ENCODE measurements around the gene ITPKB.
"Not testable (repeated sequence)": the region's sequence is repeated elsewhere in the genome, so short reads cannot be mapped to it uniquely, and the experiment has no call there.

Gene ITPKB

DNA sequence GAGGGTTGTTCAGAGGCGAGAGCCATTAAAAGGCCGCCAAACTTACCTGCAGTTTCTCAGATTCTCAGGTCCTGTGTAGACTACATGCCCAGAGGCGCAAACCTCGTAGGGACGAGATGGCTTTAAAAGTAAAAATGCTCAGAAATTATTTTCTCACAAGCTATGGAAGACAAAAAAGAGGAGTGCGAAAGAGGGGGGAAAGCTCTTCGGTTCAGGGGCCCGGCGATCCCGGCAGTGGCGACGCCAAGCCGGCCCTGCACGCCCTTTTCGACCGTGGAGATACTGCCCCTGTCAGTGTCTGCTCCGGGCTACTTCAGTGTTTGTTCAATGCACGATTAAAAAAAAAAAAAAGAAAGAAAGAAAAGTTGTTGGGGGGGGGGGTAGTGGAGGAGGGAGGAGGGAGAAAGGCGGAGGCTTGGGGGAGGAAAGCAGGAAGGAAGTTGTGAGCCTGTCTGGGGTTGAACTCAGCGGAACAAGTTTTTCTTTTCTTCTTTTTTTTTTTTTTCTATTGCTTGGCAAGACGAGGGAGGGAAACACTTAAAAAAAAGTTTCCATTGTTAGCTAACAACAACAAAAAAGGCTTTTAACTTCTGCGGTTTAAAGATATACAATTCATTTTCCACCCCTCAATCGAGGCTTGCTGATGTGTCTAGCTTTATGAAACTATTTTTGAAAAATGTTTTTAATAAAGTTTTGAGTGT, at the start of gene ITPKB:
TSS of gene ITPKB (minus strand) at position 288 of the 701 bp plus-strand sequence. CDS start 1,824 bp downstream, outside the sequence.
- DNase-seq, result peak; percentile 83

DNA sequence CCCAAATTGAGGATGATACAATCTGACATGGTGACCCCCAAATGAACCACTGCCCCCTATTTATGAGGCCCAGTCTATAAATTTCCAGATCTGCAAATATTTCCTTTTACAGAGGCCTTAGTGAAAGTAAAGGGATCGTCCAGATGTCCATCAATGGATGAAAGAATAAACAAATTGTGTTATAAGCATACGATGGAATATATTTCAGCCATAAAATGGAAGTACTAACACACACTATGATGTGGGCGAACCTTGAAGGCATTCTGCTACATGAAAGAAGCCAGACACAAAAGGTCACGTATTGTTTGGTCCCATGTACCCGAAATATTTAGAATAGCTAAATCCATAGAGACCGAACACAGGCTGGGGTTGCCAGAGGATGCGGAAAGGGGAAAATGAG, 48.6 kb upstream of the ITPKB start:
- DNase-seq, result no peak

DNA sequence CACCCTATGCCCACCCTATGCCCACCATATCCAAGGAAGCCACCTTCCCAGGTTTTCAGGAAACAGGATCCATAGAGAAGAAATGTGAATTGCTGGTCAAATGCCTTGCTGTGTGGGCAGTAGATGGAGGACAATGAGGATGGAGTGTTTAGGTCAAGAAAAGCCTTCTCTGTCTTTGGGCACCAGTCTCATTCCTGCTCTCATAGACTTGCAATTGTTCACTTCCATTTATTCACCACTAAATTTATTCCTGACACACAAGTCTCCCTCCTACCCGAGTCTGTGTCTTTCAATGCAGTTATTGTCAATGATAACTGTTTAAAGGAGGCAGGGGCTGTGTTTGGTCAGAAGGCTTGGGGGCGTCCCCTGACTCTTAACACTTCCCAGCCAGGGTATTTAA, 48.0 kb upstream of the ITPKB start:
- DNase-seq, result no peak

- DNase-seq, result no peak
Observed at GRCh38 chr1:226786550-226786949, 47.5 kb upstream of the ITPKB start.

DNA sequence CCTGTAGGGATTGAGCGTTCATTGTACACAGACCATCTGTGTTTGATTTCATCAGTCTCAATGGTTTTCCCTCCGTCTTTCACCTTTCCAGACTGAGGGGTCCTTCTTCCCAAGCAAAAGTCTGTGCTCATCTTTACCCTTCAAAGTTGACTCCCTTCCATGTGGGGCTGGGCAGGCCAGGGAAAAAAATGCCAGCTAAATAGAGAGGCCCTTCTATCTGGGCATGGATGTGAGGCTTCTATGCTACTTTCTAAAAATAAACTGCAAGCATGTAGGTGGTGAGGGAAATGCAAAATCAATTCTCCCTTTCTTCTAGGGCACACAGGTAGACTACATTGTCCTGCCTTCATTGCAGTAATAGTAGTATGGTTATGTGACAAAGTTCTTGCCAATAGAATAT, 46.7 kb upstream of the ITPKB start:
- no peak for DNase-seq

DNA sequence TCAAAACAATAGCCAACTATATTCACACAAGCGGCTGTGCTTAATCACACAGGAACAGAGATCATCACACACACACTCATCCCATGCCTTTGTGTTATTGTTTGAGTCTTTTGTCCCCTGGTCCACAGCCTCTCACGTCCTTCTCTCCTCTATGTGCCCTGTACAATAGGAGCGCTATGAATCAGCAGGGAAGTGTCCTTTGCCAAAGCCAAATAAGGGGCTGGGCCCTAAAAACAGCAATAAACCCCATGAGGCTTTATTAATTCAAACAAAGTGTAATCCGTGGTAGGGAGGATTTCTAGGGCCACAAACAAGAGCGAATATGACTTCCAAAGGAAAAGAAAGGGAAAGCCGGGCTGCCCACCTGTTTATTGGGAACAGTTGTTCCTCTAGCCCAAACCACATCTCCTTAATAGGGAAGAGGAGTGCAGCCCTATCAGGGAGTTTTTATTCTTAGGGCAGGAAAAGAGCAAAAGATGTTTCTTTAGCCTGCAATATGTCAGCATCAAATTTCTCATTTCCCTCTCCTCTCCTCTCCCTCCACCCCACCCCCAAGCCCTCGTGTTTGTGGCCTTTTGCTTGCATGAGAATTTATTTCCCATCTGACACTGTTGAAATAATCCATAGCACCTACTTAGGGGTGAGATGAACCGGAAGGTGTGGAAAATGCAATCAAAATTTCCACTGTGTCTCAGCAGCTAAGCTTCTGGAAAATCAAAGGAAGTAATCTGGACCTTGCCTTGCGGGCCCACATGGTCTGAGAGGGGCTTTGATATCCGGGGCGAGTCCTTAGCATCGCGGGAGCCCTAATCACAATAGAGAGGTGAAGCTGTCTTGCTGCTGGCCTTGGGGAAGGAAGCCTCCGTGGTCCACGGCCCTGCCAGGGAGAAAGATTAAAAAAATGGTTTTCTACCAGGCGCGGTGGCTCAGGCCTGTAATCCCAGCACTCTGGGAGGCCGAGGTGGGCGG, 45.3 kb upstream of the ITPKB start:
- DNase-seq, result no peak

DNA sequence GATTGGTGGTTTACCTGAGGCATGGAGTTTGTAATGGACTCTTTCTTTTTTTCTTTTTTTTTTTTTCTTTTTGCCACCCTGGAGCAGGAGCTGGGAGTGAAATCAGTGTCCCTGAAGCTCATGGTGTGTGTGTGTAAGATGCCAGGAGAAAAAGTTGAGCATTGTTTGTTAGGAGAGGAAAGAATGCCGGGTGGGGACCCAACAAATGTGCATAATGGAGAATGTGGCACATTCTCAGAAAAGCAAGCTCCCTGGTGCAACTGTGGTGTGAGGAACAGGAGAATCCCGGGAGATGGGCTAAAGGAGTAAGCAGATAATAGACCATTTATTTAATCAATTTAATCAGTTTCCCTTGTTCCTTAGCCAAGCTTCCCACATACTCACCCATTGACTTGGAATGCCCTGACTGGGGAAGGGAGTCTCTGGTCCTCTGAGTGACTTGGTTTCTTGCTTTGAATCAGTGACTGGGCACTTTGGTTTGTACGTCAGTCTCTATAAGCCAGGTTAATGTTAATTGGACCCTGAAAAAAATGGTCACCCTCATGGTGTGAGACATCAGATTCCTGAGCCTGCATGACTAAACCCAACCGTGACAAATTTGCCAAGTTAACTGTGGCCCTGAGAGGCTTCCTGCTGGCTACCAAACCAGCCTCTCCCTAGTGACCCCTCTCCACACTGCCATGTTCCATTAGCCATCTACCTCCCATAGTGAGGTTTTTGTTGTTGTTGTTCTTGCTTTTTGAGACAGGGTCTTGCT, 43.9 kb upstream of the ITPKB start:
- no peak for DNase-seq

GRCh38 chr1:226781937-226782609, 43.0 kb upstream of the ITPKB start:
- no peak for DNase-seq

- no peak for DNase-seq
Observed at GRCh38 chr1:226779561-226779960, 40.5 kb upstream of the ITPKB start.

- DNase-seq, result no peak
Observed at GRCh38 chr1:226778657-226779058, 39.6 kb upstream of the ITPKB start.

- DNase-seq, result no peak
Observed at GRCh38 chr1:226776975-226777374, 37.9 kb upstream of the ITPKB start.

DNA sequence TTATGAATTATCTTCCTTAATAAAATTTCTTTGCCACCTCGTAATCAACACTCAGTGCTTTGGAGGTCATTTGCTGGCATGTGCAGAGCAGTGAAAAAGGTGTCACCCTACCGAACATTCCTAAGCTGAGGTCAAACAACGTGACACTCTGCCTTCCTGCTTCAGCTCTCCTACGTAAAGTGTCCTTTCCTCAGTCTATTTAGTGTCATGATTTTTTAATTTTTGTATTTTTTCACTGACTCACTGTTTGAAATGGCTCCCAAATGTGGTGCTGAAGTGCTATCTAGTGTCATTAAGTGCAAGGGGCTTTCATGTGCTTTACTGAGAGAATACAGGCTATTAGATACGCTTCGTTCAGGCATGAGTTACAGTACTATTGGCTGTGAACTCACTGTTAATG, 37.0 kb upstream of the ITPKB start:
- DNase-seq, result no peak

- no peak for DNase-seq
Observed at GRCh38 chr1:226772446-226773139, 33.5 kb upstream of the ITPKB start.

GRCh38 chr1:226767170-226767569, 28.1 kb upstream of the ITPKB start:
- not testable (repeated sequence) for DNase-seq

DNA sequence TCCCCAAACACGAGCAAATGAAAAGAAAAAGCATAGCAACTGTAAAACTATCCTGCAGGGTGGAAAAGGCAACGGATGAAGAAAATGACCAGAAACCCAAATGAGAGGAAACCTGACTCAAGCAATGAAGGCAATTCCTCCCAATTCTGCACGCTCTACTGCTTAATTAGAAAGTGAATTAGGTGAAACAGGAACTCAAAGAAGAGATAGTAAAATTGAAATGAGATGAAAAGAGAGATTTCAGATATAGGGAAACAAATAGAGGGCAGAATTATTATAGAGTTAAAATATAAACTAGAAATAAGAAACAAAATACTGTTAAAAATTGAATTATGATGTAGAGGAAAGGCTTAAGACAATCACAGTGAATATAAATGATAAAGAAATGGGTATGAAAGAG, 27.5 kb upstream of the ITPKB start:
- DNase-seq, result no peak

GRCh38 chr1:226764533-226764932, 25.5 kb upstream of the ITPKB start:
- no peak for DNase-seq

DNA sequence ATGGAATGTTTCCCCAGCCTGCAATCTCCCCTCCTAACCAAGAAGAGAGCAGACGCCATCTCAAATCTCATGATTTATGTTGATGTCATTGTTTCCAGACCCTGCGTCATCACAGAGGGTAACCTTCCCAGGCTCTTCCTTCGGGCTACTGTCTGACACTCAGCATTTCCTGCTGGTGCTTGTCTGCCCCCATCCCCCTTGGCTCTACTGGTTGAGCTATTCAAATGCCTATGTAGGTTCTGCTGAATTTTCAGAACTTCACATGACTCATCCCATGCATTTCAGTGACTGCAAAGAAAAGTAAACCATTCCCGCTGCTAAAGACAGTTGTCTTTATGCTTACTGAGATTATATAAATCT, 24.8 kb upstream of the ITPKB start:
- peak; percentile 66 for DNase-seq

GRCh38 chr1:226762988-226763904, 24.2 kb upstream of the ITPKB start:
- DNase-seq, result no peak

GRCh38 chr1:226762055-226762454, 23.0 kb upstream of the ITPKB start:
- no peak for DNase-seq

DNA sequence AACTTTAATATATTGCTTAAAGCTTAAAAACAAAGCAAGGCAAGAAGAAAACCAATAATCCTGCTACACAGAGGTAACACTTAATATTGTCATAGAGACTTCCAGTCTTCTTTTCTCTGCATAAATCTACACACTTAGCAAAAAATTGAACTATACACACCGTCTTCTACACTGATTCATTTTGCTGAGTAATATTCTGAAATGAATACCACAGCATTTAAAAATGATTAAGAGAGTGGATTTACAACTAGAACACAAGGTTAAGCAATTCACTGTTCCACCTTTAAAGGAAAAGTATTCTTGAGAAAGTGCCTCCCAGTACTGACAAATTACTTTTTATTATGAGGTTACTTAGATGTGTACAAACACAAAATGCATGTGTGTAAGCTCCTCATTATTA, 22.2 kb upstream of the ITPKB start:
- no peak for DNase-seq
